GM23338 (cell line): ENCODE data around the gene SHISAL2A. TPM values are rescaled to one million over a fixed set of nuclear protein-coding genes. Genes with fewer than 3 reads are reported as not detected.

Experiments used
- ATAC-seq: fragments of 200-7000 bp; cut with Tn5 transposase; 3 replicates; pipeline ENCODE4 v1.9.1; 2020
- DNase-seq: peaks from one replicate; pipeline ENCODE4 v3.0.0-alpha.2; 2015; ENCODE audit warnings: low spot score
- H2AFZ ChIP-seq: fragments of 200-600 bp; sonication (generic); 2 replicates; pipeline ENCODE4 v1.8.0; 2016; ENCODE audit warnings: antibody characterized with exemption, mild to moderate bottlenecking, moderate library complexity
- H3F3A ChIP-seq: fragments of 200-600 bp; sonication (generic); replicated peaks from 2 replicates; pipeline ENCODE4 v1.8.0; 2017; ENCODE audit warnings: antibody characterized with exemption, mixed run types, low read depth
- H3K27ac ChIP-seq: fragments of 200-600 bp; sonication (generic); 2 replicates; pipeline ENCODE4 v1.6.1; 2016; ENCODE audit warnings: low read depth
- H3K27me3 ChIP-seq: fragments of 200-600 bp; sonication (generic); 2 replicates; pipeline ENCODE4 v1.8.0; 2016; ENCODE audit warnings: mild to moderate bottlenecking, mixed run types, moderate library complexity; ENCODE audit not compliant: insufficient read depth
- H3K36me3 ChIP-seq: fragments of 200-600 bp; sonication (generic); 2 replicates; pipeline ENCODE4 v1.8.0; 2016; ENCODE audit warnings: mild to moderate bottlenecking; ENCODE audit not compliant: insufficient read depth
- H3K4me1 ChIP-seq: fragments of 200-600 bp; sonication (generic); 2 replicates; pipeline ENCODE4 v1.8.0; 2016; ENCODE audit warnings: mild to moderate bottlenecking, moderate library complexity; ENCODE audit not compliant: insufficient read depth
- H3K4me2 ChIP-seq: fragments of 200-600 bp; sonication (generic); 2 replicates; pipeline ENCODE4 v1.7.1; 2017; ENCODE audit warnings: mixed run types
- H3K4me3 ChIP-seq: fragments of 200-600 bp; sonication (generic); 2 replicates; pipeline ENCODE4 v1.6.1; 2016; ENCODE audit warnings: mixed run types
- H3K79me2 ChIP-seq: fragments of 200-600 bp; sonication (generic); replicated peaks from 2 replicates; pipeline ENCODE4 v1.8.0; 2017; ENCODE audit warnings: mild to moderate bottlenecking; ENCODE audit not compliant: insufficient read depth
- H3K9me2 ChIP-seq: fragments of 200-600 bp; sonication (generic); 2 replicates; pipeline ENCODE4 v1.8.0; 2017; ENCODE audit not compliant: insufficient read depth
- H4K20me1 ChIP-seq: fragments of 200-600 bp; sonication (generic); replicated peaks from 2 replicates; pipeline ENCODE4 v1.8.0; 2017; ENCODE audit warnings: mild to moderate bottlenecking; ENCODE audit not compliant: insufficient read depth
- H3K27ac Mint-ChIP-seq: 2 replicates; pipeline ENCODE4 v1.8.0; 2020; ENCODE audit warnings: inconsistent platforms, mild to moderate bottlenecking, moderate library complexity, mixed read lengths
- H3K27me3 Mint-ChIP-seq: 3 replicates; pipeline ENCODE4 v1.8.0; 2022; ENCODE audit warnings: low read depth, mild to moderate bottlenecking, moderate library complexity, mixed read lengths, inconsistent platforms; ENCODE audit not compliant: insufficient read depth, poor library complexity
- H3K36me3 Mint-ChIP-seq: 3 replicates; pipeline ENCODE4 v1.8.0; 2021; ENCODE audit warnings: low read depth, mild to moderate bottlenecking, inconsistent platforms, moderate library complexity, mixed read lengths
- H3K4me1 Mint-ChIP-seq: 3 replicates; pipeline ENCODE4 v1.8.0; 2020; ENCODE audit warnings: mild to moderate bottlenecking, inconsistent platforms, mixed read lengths
- H3K4me3 Mint-ChIP-seq: 3 replicates; pipeline ENCODE4 v1.8.0; 2021; ENCODE audit warnings: moderate library complexity, mild to moderate bottlenecking, inconsistent platforms, mixed read lengths
- H3K9me3 Mint-ChIP-seq: 3 replicates; pipeline ENCODE4 v1.8.0; 2020; ENCODE audit warnings: moderate library complexity, mild to moderate bottlenecking, inconsistent platforms, mixed read lengths
- ETS1 ChIP-seq: IDR thresholded peaks from 2 replicates; pipeline ENCODE4 v1.6.1; 2016; ENCODE audit warnings: antibody characterized with exemption
- EZH2 ChIP-seq: fragments of 200-600 bp; sonication (generic); IDR thresholded peaks from one replicate; pipeline ENCODE4 v1.8.0; 2017; ENCODE audit warnings: antibody characterized with exemption, mild to moderate bottlenecking, low read depth; ENCODE audit not compliant: unreplicated experiment
- EZH2phosphoT487 ChIP-seq: fragments of 200-600 bp; sonication (generic); IDR thresholded peaks from one replicate; pipeline ENCODE4 v1.8.1; 2018; ENCODE audit warnings: antibody characterized with exemption; ENCODE audit not compliant: unreplicated experiment
- JUNB ChIP-seq: IDR thresholded peaks from one replicate; pipeline ENCODE4 v1.6.1; 2016; ENCODE audit warnings: antibody characterized with exemption; ENCODE audit not compliant: unreplicated experiment
- NANOG ChIP-seq: IDR thresholded peaks from 2 replicates; pipeline ENCODE4 v1.6.1; 2016; ENCODE audit warnings: antibody characterized with exemption, borderline replicate concordance
- REST ChIP-seq: IDR thresholded peaks from one replicate; pipeline ENCODE4 v1.6.1; 2018; ENCODE audit warnings: antibody characterized with exemption; ENCODE audit not compliant: unreplicated experiment
- ZNF462 ChIP-seq: fragments of 250-450 bp; sonication (Bioruptor Pico); IDR thresholded peaks from 2 replicates; pipeline ENCODE4 v1.5.0; 2020; ENCODE audit warnings: mild to moderate bottlenecking, moderate library complexity
- polyA plus RNA-seq: library from polyadenylated mRNA; unstranded; fragments of >200 nt; fragmentation: Nextera tagmentation; extraction: Ambion mirVana; gene quantifications from 2 replicates; pipeline ENCODE4 v1.2.1, GENCODE V29; 2016
- total RNA-seq: library from RNA; depleted of rRNA; stranded (reverse); fragments of >200 nt; shearing (Covaris generic); gene quantifications from 2 replicates; pipeline ENCODE4 v1.2.3, GENCODE V29; 2014

SHISAL2A gene
- total and polyA plus RNA-seq, 2 experiments from 2014 or later, result 0.10 to 1.2 TPM

GRCh38 chr1:52670604-52671003, 37.6 kb downstream of the SHISAL2A start (continued):
- TF ChIP-seq REST (no peak), JUNB (no peak), NANOG (no peak), EZH2phosphoT487 (no peak), EZH2 (no peak)

GRCh38 chr1:52672946-52673345, 40.0 kb downstream of the SHISAL2A start:
- Mint-ChIP-seq H3K27ac (no peak overlapping the region), H3K9me3 (no peaks in the 10 kb centered on the region), H3K36me3 (no peaks in the 10 kb centered on the region), H3K27me3 (peaks cover 8% of the 10 kb centered on the region), H3K4me1 (peaks cover 5% of the 10 kb centered on the region; the same call in 1 of the 3 replicates), H3K4me3 (no peak overlapping the region)
- Histone ChIP-seq H3K36me3 (no peaks in the 10 kb centered on the region), H3K4me3 (no peak overlapping the region), H3K27ac (no peak overlapping the region), H3K9me2 (no peaks in the 10 kb centered on the region), H3F3A (no peaks in the 10 kb centered on the region), H4K20me1 (no peaks in the 10 kb centered on the region), H3K4me2 (no peak overlapping the region), H3K27me3 (no peaks in the 10 kb centered on the region), H3K79me2 (no peaks in the 10 kb centered on the region), H2AFZ (0 out of 2 replicates have a peak overlapping the region, but pooled peaks have one; percentile 14), H3K4me1 (no peaks in the 10 kb centered on the region)
- no peak for ATAC-seq
- TF ChIP-seq ETS1 (no peak), ZNF462 (CRISPR knock-in tag) (no peak), EZH2phosphoT487 (no peak)
- DNase-seq, result no peak
